Smooth muscle cell (in vitro differentiated cells): ENCODE results near the gene C2CD2. TPM values are rescaled to one million over a fixed set of nuclear protein-coding genes. Genes with fewer than 3 reads are reported as not detected.

ENCODE experiments used
- DNase-seq: peaks from one replicate; lab custom pipeline; 2025; ENCODE audit not compliant: unreplicated experiment; lab: John Stamatoyannopoulos, UW
- H2AFZ ChIP-seq: fragments of 200-600 bp; sonication (generic); 2 replicates; pipeline ENCODE4 v1.6.0; 2016; ENCODE audit warnings: antibody characterized with exemption, low read depth, mild to moderate bottlenecking
- H3F3A ChIP-seq: fragments of 200-600 bp; sonication (generic); 2 replicates; pipeline ENCODE4 v1.6.0; 2017; ENCODE audit warnings: antibody characterized with exemption, low read depth
- H3K27ac ChIP-seq: fragments of 200-600 bp; sonication (generic); 2 replicates; pipeline ENCODE4 v1.5.1; 2016; ENCODE audit warnings: low read depth, mild to moderate bottlenecking
- H3K27me3 ChIP-seq: fragments of 200-600 bp; sonication (generic); 2 replicates; pipeline ENCODE4 v1.6.1; 2016; ENCODE audit warnings: low read depth, mild to moderate bottlenecking
- H3K36me3 ChIP-seq: fragments of 200-600 bp; sonication (generic); 2 replicates; pipeline ENCODE4 v1.5.1; 2016; ENCODE audit warnings: low read depth
- H3K4me1 ChIP-seq: fragments of 200-600 bp; sonication (generic); 2 replicates; pipeline ENCODE4 v1.5.1; 2016; ENCODE audit warnings: low read depth
- H3K4me2 ChIP-seq: fragments of 200-600 bp; sonication (generic); 2 replicates; pipeline ENCODE4 v1.6.0; 2016; ENCODE audit warnings: mild to moderate bottlenecking
- H3K4me3 ChIP-seq: fragments of 200-600 bp; sonication (generic); 2 replicates; pipeline ENCODE4 v1.5.1; 2016; ENCODE audit warnings: mild to moderate bottlenecking
- H3K79me2 ChIP-seq: fragments of 200-600 bp; sonication (generic); 2 replicates; pipeline ENCODE4 v1.6.0; 2016; ENCODE audit warnings: low read depth, mild to moderate bottlenecking
- H3K9ac ChIP-seq: fragments of 200-600 bp; sonication (generic); 2 replicates; pipeline ENCODE4 v1.6.0; 2016; ENCODE audit warnings: low read depth
- H3K9me3 ChIP-seq: fragments of 200-600 bp; sonication (generic); replicated peaks from 2 replicates; pipeline ENCODE4 v1.5.1; 2016; ENCODE audit warnings: low read depth
- H4K20me1 ChIP-seq: fragments of 200-600 bp; sonication (generic); 2 replicates; pipeline ENCODE4 v1.6.0; 2016; ENCODE audit warnings: low read depth
- WGBS: methylation state at CpG from one replicate; pipeline ENCODE4 v1.1.7; 2016; ENCODE audit warnings: low lambda C conversion rate; 5-methylcytosine and 5-hydroxymethylcytosine counted together
- polyA plus RNA-seq: library from polyadenylated mRNA; unstranded; fragments of >200 nt; fragmentation: Nextera tagmentation; extraction: Ambion mirVana; gene quantifications from 2 replicates; pipeline ENCODE4 v1.2.1, GENCODE V29; 2016
- total RNA-seq: library from RNA; depleted of rRNA; stranded (reverse); fragments of >200 nt; gene quantifications from 2 replicates; pipeline ENCODE4 v1.2.3, GENCODE V29; 2014
- TF ChIP-seq, protein P1 (sequence below): fragments of 200-600 bp; sonication (generic); IDR thresholded peaks from 2 replicates; pipeline ENCODE4 v1.5.1; 2017; ENCODE audit warnings: borderline replicate concordance, mild to moderate bottlenecking, antibody characterized with exemption; ENCODE audit not compliant: insufficient read depth, poor library complexity, severe bottlenecking

C2CD2 gene
- total and polyA plus RNA-seq, 2 experiments from 2014 or later = 3.4 to 6.1 TPM

DNA sequence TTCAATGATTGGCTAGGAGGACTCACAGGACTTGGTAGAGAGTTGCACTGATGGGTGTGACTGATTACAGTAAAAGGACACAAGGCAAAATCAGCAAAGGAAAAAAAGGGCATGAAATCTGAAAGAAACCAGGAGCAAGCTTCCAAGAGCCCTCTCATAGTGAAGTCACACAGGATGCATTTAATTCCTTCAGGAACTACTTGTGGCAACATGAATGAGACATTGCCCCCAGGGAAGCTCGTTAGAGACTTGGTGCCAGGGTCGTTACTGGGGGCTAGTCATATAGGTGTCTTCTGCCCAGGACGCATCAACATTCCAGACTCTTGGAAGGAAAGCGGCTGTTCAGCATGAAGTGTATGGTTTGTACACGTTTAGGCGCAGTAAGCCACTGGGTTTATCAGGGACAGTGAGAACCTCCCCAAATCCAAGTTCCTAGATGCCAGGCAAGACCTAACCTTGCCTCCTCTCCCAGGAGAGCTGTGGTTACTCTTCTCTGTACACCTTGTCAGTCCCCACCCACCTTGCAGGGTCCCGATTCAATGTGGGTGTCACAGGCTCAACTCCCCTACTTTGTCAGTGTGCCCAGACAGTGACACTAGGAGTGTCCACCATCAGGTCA, 26.0 kb upstream of the C2CD2 start:
- Histone ChIP-seq H3K4me1 (no peaks in the 10 kb centered on the region), H3F3A (no peaks in the 10 kb centered on the region), H2AFZ (no peak overlapping the region), H4K20me1 (no peaks in the 10 kb centered on the region), H3K36me3 (no peaks in the 10 kb centered on the region), H3K9ac (no peak overlapping the region), H3K27me3 (no peaks in the 10 kb centered on the region), H3K9me3 (peaks cover 9% of the 10 kb centered on the region), H3K4me3 (no peak overlapping the region), H3K27ac (no peak overlapping the region), H3K4me2 (no peak overlapping the region), H3K79me2 (no peaks in the 10 kb centered on the region)
- no peak for DNase-seq
- TF ChIP-seq, protein P1, sequence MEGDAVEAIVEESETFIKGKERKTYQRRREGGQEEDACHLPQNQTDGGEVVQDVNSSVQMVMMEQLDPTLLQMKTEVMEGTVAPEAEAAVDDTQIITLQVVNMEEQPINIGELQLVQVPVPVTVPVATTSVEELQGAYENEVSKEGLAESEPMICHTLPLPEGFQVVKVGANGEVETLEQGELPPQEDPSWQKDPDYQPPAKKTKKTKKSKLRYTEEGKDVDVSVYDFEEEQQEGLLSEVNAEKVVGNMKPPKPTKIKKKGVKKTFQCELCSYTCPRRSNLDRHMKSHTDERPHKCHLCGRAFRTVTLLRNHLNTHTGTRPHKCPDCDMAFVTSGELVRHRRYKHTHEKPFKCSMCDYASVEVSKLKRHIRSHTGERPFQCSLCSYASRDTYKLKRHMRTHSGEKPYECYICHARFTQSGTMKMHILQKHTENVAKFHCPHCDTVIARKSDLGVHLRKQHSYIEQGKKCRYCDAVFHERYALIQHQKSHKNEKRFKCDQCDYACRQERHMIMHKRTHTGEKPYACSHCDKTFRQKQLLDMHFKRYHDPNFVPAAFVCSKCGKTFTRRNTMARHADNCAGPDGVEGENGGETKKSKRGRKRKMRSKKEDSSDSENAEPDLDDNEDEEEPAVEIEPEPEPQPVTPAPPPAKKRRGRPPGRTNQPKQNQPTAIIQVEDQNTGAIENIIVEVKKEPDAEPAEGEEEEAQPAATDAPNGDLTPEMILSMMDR = no peak
- WGBS = 93% methylated on average over 7 of the region's 7 CpGs

DNA sequence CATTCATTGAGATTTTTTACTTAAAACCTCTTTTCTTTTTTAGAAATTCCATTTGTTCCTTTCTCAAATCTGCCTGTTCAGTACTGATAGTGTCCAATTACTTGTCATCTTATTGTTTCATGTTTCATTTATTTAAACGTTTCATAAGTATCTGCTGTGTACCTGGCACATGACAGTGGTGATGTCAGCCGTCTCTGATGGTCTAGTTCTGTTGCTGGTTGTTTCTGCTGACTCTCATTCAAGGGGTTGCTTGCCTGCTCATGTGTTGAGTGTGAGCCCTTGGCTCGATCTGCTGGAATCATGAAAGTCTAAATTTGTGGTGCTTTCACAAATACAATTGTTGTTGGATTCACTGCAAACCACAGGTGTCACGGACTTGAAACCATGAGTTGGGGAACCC, 25.5 kb upstream of the C2CD2 start:
- no peak for DNase-seq
- no peak overlapping the region for H3K27ac ChIP-seq
- TF ChIP-seq, protein P1 = no peak
- H3K4me3 ChIP-seq = no peak overlapping the region
- H3K4me2 ChIP-seq = no peak overlapping the region
- no peak overlapping the region for H3K9ac ChIP-seq
- WGBS = 64% methylated on average over 4 of the region's 4 CpGs
- H3K36me3 ChIP-seq = no peaks in the 10 kb centered on the region
- H3K79me2 ChIP-seq = no peaks in the 10 kb centered on the region
- no peaks in the 10 kb centered on the region for H4K20me1 ChIP-seq
- no peaks in the 10 kb centered on the region for H3K4me1 ChIP-seq
- H3F3A ChIP-seq = no peaks in the 10 kb centered on the region
- no peak overlapping the region for H2AFZ ChIP-seq
- H3K9me3 ChIP-seq = peaks cover 9% of the 10 kb centered on the region
- H3K27me3 ChIP-seq = no peaks in the 10 kb centered on the region

DNA sequence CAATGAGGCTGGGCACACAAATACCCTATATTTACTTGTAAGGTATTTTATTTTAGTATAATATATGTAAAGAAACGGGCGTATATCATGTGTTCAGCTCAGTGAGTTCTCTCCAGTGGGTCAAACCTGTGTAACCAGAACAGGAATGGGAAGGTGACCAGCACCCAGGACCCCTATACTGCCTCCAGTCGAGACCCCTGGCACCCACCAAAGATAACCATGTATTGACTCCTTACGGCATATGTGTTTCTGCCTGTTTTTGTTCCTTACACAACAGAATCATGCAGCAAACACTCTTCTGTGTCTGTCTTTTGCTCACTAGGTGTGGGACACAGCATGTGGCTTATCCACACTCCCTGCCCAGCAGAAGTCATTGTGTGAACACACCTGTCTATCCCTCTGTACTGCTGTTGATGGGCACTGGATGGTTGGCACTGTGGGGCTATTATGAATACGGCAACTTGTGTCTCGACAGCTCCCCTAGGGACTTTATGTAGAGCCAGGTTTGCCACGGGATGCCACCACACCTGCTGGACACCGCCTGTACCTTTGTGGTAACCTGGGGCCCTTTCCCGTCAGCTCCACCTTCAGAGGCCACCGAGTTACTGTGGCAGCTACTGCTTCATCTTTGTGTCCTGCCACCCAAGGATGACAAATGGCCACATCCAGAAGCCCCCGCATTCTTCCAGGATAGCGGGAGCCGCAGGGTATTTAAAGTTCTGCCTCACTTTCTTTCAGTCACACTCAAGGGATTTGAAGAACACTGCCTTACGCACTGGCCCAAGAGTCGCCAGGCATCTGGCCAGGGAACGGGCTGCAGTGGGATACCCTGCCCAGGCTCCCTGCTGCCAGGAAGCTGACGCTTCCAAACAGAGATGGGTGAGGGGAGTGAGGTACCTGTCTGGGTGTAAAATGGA, 23.5 kb upstream of the C2CD2 start:
- 89% methylated on average over 17 of the region's 17 CpGs for WGBS
- Histone ChIP-seq H4K20me1 (no peaks in the 10 kb centered on the region), H3K9ac (no peak overlapping the region), H3K79me2 (no peaks in the 10 kb centered on the region), H2AFZ (no peak overlapping the region), H3K4me2 (no peak overlapping the region), H3K27me3 (no peaks in the 10 kb centered on the region), H3K36me3 (no peaks in the 10 kb centered on the region), H3K27ac (no peak overlapping the region), H3K4me3 (no peak overlapping the region), H3K4me1 (no peaks in the 10 kb centered on the region), H3F3A (no peaks in the 10 kb centered on the region), H3K9me3 (peaks cover 5% of the 10 kb centered on the region)
- TF ChIP-seq, protein P1 = no peak
- no peak for DNase-seq

DNA sequence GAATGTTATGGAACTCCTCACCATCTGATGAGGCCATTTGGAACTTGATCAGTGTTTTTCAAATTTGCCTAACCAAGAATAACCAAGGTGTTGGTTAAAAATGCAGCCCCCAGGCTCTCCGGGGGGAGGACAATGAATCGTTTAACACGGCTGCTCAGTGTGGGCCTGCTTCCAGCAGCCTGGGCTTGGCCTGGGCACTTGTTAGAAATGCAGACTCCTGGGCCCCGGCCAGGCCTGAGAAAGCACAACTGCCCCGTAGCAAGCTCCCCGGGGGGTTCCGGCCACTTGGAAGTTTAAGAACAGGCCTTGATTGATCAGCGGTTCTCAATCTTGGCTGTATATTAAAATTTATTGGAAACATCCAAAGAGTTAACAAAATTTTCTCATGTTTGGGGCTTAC, 22.8 kb upstream of the C2CD2 start:
- 94% methylated on average over 8 of the region's 8 CpGs for WGBS
- peaks cover 5% of the 10 kb centered on the region for H3K9me3 ChIP-seq
- no peaks in the 10 kb centered on the region for H3K79me2 ChIP-seq
- no peak overlapping the region for H3K4me2 ChIP-seq
- TF ChIP-seq, protein P1 = no peak
- H3K4me1 ChIP-seq = no peaks in the 10 kb centered on the region
- H3K27ac ChIP-seq = no peak overlapping the region
- no peaks in the 10 kb centered on the region for H4K20me1 ChIP-seq
- H3K4me3 ChIP-seq = no peak overlapping the region
- no peaks in the 10 kb centered on the region for H3K27me3 ChIP-seq
- H2AFZ ChIP-seq = no peak overlapping the region
- H3K9ac ChIP-seq = no peak overlapping the region
- no peaks in the 10 kb centered on the region for H3F3A ChIP-seq
- H3K36me3 ChIP-seq = no peaks in the 10 kb centered on the region
- DNase-seq = no peak
